Activated CD4-positive, alpha-beta T cell treated with anti-CD3 and anti-CD28 coated beads, Interleukin-2, amount 50 U/mL, for 16 hours (primary cell): ENCODE results near the gene RASAL3.
A peak's percentile ranks its signal among the peaks of the same experiment; 100 is the strongest.
"Not testable (repeated sequence)": the region's sequence is repeated elsewhere in the genome, so short reads cannot be mapped to it uniquely, and the experiment has no call there.

Experiments
- DNase-seq: peaks from one replicate; pipeline ENCODE4 v3.0.0-alpha.2; 2020

RASAL3 gene

GRCh38 chr19:15418579-15419412 lies 45.5 kb downstream of the RASAL3 start, which contains the start of gene AKAP8L:
AKAP8L (minus strand) TSS chr19:15418988; CDS start chr19:15418923, 65 bp downstream.
- peak; percentile 100 for DNase-seq

- no peak for DNase-seq
Measured at GRCh38 chr19:15418231-15418578, 46.1 kb downstream of the RASAL3 start.

DNA sequence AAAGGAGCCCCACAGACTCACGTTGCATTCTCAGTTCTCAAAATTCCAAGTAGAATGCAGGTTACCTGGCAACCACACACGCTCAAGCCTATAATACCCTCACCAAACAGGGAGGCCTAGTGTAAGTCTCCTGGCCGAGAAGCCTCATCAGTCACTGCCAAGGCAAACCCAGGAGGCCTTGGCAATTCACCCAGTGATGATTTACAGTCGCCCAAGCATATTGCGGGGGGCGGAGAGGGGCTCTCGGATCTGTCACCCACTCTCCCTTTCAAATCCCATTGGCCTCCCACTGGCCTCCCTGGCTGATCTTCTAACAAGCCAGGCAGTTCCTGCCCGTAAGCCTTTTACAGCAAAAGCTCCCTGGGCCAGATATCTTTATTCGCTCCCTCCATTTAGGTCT lies 46.6 kb downstream of the RASAL3 start:
- DNase-seq = no peak

DNA sequence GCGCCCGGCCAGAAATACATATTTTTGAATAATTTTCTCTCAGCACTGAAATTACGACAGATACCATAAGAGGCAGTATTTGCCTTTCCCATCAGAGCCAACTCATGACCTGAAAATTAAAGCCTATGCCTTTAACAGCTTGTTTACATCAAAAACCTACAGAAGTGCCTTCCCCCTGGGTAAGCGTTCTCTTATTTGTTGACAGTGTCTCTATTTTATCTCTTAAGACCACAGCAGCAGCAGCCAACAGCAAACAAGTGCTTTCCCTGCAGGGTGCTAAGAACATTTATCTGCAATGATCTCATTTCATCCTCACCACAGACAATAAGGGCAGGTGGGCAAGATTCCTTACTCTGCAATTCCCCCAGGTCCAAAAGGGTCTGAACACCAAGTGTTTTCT lies 51.5 kb downstream of the RASAL3 start:
- DNase-seq = no peak

DNA sequence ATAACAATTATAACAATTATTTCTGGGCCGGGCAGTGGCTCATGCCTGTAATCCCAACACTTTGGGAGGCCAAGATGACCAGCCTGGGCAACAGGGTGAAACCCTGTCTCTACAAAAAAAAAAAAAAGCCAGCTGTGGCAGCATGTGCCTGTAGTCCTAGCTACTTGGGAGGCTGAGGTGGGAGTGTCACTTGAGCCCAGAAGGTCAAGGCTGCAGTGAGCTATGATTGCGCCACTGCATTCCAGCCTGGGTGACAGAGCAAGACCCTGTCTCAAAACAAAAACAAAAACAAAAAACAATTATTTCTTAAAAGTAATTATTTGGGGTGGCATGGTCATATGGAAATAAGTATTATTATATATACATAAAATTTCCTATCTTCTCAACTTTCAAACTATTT lies 53.0 kb downstream of the RASAL3 start:
- DNase-seq = not testable (repeated sequence)

- no peak for DNase-seq
Measured at GRCh38 chr19:15404780-15405211, 59.5 kb downstream of the RASAL3 start.

DNA sequence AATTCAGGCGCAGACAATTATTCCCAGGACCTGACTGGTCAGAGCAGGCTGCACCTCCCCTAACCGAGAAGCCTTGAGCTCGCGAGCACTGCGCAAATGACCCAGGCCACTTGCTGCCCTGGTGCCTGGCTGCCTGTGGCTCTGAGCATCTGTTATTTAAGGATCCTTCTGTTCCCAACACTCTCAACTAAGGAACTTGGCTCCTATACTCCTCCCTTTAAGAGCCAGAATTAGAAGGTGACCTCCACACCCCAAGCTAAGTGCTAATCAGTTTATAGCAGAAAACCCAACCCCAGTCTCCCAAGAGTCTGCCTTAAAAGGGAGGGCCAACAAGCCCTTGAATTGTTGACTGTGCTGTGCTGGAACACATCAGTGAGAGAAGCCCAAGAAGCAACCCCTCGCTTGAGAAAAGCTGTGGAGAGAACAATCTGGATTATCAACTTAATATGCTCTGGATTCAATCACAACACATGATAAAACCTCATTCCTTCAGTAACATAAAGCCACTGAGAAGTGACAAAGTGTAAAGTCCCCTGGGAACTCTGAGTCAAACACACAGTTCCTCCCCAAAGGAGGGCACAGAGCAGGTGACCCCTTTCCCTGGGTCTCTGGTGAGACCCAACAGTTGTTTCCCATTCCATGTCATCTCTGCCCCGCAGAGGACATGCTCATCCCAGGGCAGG lies 60.1 kb downstream of the RASAL3 start:
- no peak for DNase-seq

DNA sequence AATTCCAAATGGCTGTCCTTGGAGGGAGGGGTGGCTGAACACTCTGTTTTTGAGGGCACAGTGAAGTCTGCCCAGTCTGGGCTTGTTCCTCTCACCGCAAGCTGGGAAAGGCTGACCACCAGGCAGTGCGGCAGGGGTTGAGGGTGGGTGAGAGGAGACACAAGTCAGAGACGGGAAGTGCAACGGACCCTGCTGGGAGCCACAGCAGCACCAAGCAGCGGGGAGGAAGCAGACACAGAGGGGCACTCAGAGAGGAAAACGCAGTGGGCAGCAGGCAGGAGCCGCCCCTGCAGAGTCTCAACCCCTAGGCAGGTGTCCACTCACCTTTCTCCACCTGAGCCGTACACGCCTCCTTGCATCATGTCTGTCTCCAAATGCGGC lies 61.2 kb downstream of the RASAL3 start:
- no peak for DNase-seq

DNA sequence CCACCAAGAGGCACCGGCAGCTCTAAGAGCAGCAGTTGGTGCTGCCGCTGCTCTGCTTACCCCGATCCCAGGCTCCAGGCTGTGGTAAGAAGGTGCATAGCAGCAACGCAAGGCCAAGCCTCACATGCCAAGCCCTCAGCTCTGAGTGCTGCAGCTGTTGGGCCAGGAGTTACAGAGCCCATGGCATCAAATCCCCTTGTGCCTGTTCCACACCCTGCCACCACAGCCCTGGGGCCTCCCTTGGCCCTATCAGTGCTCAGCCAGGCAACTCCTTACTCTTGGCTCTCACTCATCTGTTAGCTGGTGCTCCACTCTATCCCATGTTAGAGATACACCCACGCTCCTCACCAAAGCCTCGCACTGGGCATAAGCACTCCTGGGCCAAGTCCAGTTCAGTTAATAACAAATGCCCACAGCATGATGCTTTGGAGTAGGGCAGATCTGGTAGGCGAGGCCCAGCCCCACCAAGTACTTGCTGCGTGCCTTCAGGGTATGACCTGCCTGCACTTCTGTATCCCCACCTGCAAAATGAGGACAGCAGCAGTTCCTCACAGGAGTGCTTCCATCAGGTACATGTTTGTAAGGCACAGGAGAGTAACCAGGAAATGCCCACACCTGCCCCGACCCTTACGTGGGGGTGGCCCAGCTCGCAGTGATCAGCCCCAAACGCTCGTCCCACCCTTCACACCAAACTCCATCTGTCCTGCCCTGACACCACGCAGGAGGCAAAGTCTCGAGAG lies 61.8 kb downstream of the RASAL3 start:
- no peak for DNase-seq
